HL-60 (cell line): ENCODE data around the gene RSL24D1.

Experiments
- DNase-seq, 2 experiments: peaks; one replicate each; pipeline ENCODE4 v3.0.0-alpha.2; 2010 to 2020; ENCODE audit warnings: low read depth in 1 of 2, low spot score in 1 of 2
- H3K27ac ChIP-seq: fragments of 250-450 bp; sonication (Bioruptor Pico); replicated peaks from 2 replicates; pipeline ENCODE4 v1.5.1; 2020; ENCODE audit warnings: mild to moderate bottlenecking, moderate library complexity
- H3K27me3 ChIP-seq: fragments of 250-450 bp; sonication (Bioruptor Pico); 2 replicates; pipeline ENCODE4 v1.5.1; 2021; ENCODE audit warnings: mild to moderate bottlenecking, moderate library complexity; ENCODE audit not compliant: insufficient read depth, poor library complexity, severe bottlenecking
- H3K4me3 ChIP-seq: replicated peaks from 2 replicates; pipeline ENCODE4 v1.5.1; 2011; ENCODE audit warnings: mild to moderate bottlenecking, control low read depth, low read length; ENCODE audit not compliant: insufficient read depth
- GABPA ChIP-seq: IDR thresholded peaks from 2 replicates; pipeline ENCODE4 v1.6.1; 2012; ENCODE audit warnings: low read depth
- POLR2AphosphoS5 ChIP-seq: IDR thresholded peaks from 2 replicates; pipeline ENCODE4 v1.6.1; 2012; ENCODE audit warnings: low read depth
- SPI1 ChIP-seq: IDR thresholded peaks from 2 replicates; pipeline ENCODE4 v1.6.1; 2012; ENCODE audit warnings: low read depth, mild to moderate bottlenecking, borderline replicate concordance
- TF ChIP-seq, protein P1 (sequence below): IDR thresholded peaks from 2 replicates; pipeline ENCODE4 v1.6.1; 2012; ENCODE audit warnings: low read depth; ENCODE audit not compliant: insufficient replicate concordance
- TF ChIP-seq, protein P2 (sequence below): IDR thresholded peaks from one replicate; pipeline ENCODE4 v1.5.1; 2011; ENCODE audit warnings: low read length, control low read depth, inconsistent platforms; ENCODE audit not compliant: insufficient read depth

Gene RSL24D1

DNA sequence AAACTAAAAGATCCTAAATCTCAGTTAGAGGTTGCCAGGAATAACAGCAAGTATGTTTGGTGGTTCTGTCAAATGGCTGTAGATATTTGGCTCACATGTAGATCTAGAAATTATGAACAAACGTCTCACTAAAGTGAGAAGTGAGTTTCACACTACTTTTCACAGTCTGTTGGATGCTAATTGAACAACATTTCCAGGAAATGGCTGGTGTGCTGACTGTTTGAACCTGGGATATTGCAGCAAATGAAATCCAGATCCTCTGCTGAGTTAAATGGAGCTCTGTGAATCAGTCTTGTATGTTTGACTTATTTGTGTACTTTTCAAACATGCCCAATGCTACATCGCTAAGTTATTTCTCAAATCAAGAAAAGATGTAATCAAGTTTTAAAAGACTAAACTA, 21.3 kb upstream of the RSL24D1 start:
- TF ChIP-seq, protein P1, sequence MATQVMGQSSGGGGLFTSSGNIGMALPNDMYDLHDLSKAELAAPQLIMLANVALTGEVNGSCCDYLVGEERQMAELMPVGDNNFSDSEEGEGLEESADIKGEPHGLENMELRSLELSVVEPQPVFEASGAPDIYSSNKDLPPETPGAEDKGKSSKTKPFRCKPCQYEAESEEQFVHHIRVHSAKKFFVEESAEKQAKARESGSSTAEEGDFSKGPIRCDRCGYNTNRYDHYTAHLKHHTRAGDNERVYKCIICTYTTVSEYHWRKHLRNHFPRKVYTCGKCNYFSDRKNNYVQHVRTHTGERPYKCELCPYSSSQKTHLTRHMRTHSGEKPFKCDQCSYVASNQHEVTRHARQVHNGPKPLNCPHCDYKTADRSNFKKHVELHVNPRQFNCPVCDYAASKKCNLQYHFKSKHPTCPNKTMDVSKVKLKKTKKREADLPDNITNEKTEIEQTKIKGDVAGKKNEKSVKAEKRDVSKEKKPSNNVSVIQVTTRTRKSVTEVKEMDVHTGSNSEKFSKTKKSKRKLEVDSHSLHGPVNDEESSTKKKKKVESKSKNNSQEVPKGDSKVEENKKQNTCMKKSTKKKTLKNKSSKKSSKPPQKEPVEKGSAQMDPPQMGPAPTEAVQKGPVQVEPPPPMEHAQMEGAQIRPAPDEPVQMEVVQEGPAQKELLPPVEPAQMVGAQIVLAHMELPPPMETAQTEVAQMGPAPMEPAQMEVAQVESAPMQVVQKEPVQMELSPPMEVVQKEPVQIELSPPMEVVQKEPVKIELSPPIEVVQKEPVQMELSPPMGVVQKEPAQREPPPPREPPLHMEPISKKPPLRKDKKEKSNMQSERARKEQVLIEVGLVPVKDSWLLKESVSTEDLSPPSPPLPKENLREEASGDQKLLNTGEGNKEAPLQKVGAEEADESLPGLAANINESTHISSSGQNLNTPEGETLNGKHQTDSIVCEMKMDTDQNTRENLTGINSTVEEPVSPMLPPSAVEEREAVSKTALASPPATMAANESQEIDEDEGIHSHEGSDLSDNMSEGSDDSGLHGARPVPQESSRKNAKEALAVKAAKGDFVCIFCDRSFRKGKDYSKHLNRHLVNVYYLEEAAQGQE, result no peak
- no peak for TF ChIP-seq GABPA
- TF ChIP-seq, protein P2, sequence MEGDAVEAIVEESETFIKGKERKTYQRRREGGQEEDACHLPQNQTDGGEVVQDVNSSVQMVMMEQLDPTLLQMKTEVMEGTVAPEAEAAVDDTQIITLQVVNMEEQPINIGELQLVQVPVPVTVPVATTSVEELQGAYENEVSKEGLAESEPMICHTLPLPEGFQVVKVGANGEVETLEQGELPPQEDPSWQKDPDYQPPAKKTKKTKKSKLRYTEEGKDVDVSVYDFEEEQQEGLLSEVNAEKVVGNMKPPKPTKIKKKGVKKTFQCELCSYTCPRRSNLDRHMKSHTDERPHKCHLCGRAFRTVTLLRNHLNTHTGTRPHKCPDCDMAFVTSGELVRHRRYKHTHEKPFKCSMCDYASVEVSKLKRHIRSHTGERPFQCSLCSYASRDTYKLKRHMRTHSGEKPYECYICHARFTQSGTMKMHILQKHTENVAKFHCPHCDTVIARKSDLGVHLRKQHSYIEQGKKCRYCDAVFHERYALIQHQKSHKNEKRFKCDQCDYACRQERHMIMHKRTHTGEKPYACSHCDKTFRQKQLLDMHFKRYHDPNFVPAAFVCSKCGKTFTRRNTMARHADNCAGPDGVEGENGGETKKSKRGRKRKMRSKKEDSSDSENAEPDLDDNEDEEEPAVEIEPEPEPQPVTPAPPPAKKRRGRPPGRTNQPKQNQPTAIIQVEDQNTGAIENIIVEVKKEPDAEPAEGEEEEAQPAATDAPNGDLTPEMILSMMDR, result no peak
- TF ChIP-seq SPI1, result no peak
- no peak for TF ChIP-seq POLR2AphosphoS5
- peak overlapping the region; percentile 93 for H3K27ac ChIP-seq

DNA sequence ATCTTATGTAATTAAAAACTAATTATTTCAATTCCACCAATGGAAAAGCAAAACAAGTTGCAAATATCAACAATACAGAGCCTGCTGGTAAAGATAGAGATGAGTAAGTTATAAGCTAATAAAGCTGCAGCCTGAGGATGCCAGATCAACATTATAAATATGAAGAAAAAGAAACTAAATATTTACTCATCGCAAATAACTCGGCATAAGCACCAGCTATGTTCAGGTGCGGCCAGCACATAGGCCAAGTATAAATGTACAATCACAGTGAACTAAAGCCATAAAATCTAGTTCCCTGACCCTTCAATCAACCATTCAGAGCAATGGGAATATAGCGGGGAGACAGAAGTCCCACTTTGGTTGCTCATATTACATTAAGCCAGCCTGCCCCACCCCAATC, 7.7 kb upstream of the RSL24D1 start:
- no peaks in the 10 kb centered on the region for H3K27me3 ChIP-seq
- DNase-seq, result no peak
- no peak overlapping the region for H3K27ac ChIP-seq
- H3K4me3 ChIP-seq, result no peak overlapping the region
- TF ChIP-seq GABPA, result no peak

More for the DNA sequence above, 21.3 kb upstream of the RSL24D1 start:
- no peaks in the 10 kb centered on the region for H3K27me3 ChIP-seq
- no peak for DNase-seq
- H3K4me3 ChIP-seq, result no peak overlapping the region

GRCh38 chr15:55202206-55202605, 5.5 kb upstream of the RSL24D1 start:
- no peak overlapping the region for H3K4me3 ChIP-seq
- no peak for DNase-seq
- H3K27ac ChIP-seq, result no peak overlapping the region
- no peaks in the 10 kb centered on the region for H3K27me3 ChIP-seq
- TF ChIP-seq, protein P2, result no peak
- TF ChIP-seq SPI1, result no peak

DNA sequence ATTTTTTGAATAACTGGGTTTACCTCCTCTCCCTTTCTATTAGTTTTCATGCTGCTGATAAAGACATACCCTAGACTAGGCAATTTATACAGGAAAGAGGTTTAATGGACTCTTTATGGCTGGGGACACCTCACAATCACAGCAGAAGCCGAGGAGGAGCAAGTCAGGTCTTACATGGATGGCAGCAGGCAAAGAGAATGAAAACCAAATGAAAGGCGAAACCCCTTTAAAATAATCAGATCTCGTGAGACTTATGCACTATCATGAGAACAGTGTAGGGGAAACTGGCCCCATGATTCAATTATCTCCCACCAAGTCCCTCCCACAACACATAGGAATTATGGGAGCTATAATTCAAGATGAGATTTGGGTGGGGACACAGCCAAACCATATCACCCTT, 2.0 kb upstream of the RSL24D1 start:
- no peak for DNase-seq
- Histone ChIP-seq H3K4me3 (no peak overlapping the region), H3K27ac (no peak overlapping the region), H3K27me3 (no peaks in the 10 kb centered on the region)
- TF ChIP-seq, protein P2, result no peak
- TF ChIP-seq, protein P1, result no peak
- TF ChIP-seq POLR2AphosphoS5 (no peak), SPI1 (no peak), GABPA (no peak)
